ENCODE data around the gene P2RY10. TPM values are rescaled to one million over a fixed set of nuclear protein-coding genes. Genes with fewer than 3 reads are reported as not detected.

Gene P2RY10
- total and polyA plus RNA-seq, 2 of the 13 experiments (the other 11 are each of a cell fraction or from before 2014, with no cell fraction given), result not detected

- Histone ChIP-seq H3K9ac (ENCODE audit: insufficient read depth, low read depth, low read length) (no peak overlapping the region), H3K36me3 (replicated peaks in 1 of 2; ENCODE audit: control insufficient read depth in 1 of 2, insufficient read depth in 2 of 2, low read length in 2 of 2) (no peaks in the 10 kb centered on the region), H4K20me1 (ENCODE audit: insufficient read depth, low read length) (no peaks in the 10 kb centered on the region), H3K27ac (ENCODE audit: extremely low read length, insufficient read depth, low read length) (no peak overlapping the region), H3K79me2 (ENCODE audit: insufficient read depth, low read length) (no peaks in the 10 kb centered on the region), H3K27me3 (ENCODE audit: control insufficient read depth in 1 of 2, insufficient read depth in 2 of 2, low read length in 2 of 2) (no peaks in the 10 kb centered on the region), H3K9me3 (ENCODE audit: low read length) (no peaks in the 10 kb centered on the region), H2AFZ (ENCODE audit: low read length) (no peak overlapping the region), H3K4me1 (ENCODE audit: insufficient read depth, low read length) (no peaks in the 10 kb centered on the region), H3K4me3 (replicated peaks in 1 of 3; ENCODE audit: insufficient read depth in 1 of 3, low read depth in 2 of 3, low read length in 3 of 3) (no peak overlapping the region), H3K4me2 (ENCODE audit: low read depth, low read length) (no peak overlapping the region)
- DNase-seq (ENCODE audit: low spot score) (no peak), ATAC-seq (no peak), FAIRE-seq (no peak)
- POLR2A ChIA-PET, result no interaction called here
- in situ Hi-C loops (cut with HindIII; ENCODE audit: extremely low pct_ligation_motif_present, low pct_unique_long_range_greater_than_20kb), result no loop called here
- intact Hi-C loops (cut with micrococcal nuclease; ENCODE audit: unreplicated experiment), result no loop called here
- TF ChIP-seq ZFP37 (CRISPR knock-in tag; IDR thresholded peaks at IDR 0.05; ENCODE audit: borderline replicate concordance) (no peak), ZNF205 (CRISPR knock-in tag; IDR thresholded peaks at IDR 0.05) (no peak), MTA1 (CRISPR knock-in tag; IDR thresholded peaks at IDR 0.05; ENCODE audit: borderline replicate concordance) (no peak), SALL2 (CRISPR knock-in tag; IDR thresholded peaks at IDR 0.05) (no peak), TRIM22 (IDR thresholded peaks at IDR 0.05) (no peak), ZNF556 (CRISPR knock-in tag; IDR thresholded peaks at IDR 0.05; ENCODE audit: borderline replicate concordance) (no peak), TBP (CRISPR knock-in tag; IDR thresholded peaks at IDR 0.05) (no peak), ELF3 (CRISPR knock-in tag; IDR thresholded peaks at IDR 0.05) (no peak), ZNF746 (CRISPR knock-in tag; IDR thresholded peaks at IDR 0.05) (no peak), ZNF572 (CRISPR knock-in tag; IDR thresholded peaks at IDR 0.05) (no peak), FOXM1 (CRISPR knock-in tag; IDR thresholded peaks at IDR 0.05) (no peak), RFX3 (CRISPR knock-in tag; IDR thresholded peaks at IDR 0.05) (no peak), ZNF768 (CRISPR knock-in tag; IDR thresholded peaks at IDR 0.05) (no peak)
- TF ChIP-seq, protein P1, sequence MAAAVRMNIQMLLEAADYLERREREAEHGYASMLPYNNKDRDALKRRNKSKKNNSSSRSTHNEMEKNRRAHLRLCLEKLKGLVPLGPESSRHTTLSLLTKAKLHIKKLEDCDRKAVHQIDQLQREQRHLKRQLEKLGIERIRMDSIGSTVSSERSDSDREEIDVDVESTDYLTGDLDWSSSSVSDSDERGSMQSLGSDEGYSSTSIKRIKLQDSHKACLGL (CRISPR knock-in tag; IDR thresholded peaks at IDR 0.05), result no peak
- TF ChIP-seq, protein P2, sequence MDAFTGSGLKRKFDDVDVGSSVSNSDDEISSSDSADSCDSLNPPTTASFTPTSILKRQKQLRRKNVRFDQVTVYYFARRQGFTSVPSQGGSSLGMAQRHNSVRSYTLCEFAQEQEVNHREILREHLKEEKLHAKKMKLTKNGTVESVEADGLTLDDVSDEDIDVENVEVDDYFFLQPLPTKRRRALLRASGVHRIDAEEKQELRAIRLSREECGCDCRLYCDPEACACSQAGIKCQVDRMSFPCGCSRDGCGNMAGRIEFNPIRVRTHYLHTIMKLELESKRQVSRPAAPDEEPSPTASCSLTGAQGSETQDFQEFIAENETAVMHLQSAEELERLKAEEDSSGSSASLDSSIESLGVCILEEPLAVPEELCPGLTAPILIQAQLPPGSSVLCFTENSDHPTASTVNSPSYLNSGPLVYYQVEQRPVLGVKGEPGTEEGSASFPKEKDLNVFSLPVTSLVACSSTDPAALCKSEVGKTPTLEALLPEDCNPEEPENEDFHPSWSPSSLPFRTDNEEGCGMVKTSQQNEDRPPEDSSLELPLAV (CRISPR knock-in tag; conservative IDR thresholded peaks at IDR 0.05; ENCODE audit: low read depth), result no peak
- TF ChIP-seq, protein P3, sequence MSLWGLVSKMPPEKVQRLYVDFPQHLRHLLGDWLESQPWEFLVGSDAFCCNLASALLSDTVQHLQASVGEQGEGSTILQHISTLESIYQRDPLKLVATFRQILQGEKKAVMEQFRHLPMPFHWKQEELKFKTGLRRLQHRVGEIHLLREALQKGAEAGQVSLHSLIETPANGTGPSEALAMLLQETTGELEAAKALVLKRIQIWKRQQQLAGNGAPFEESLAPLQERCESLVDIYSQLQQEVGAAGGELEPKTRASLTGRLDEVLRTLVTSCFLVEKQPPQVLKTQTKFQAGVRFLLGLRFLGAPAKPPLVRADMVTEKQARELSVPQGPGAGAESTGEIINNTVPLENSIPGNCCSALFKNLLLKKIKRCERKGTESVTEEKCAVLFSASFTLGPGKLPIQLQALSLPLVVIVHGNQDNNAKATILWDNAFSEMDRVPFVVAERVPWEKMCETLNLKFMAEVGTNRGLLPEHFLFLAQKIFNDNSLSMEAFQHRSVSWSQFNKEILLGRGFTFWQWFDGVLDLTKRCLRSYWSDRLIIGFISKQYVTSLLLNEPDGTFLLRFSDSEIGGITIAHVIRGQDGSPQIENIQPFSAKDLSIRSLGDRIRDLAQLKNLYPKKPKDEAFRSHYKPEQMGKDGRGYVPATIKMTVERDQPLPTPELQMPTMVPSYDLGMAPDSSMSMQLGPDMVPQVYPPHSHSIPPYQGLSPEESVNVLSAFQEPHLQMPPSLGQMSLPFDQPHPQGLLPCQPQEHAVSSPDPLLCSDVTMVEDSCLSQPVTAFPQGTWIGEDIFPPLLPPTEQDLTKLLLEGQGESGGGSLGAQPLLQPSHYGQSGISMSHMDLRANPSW (CRISPR knock-in tag; IDR thresholded peaks at IDR 0.05; ENCODE audit: borderline replicate concordance), result no peak
- CTCF ChIA-PET (ENCODE audit: low intra/inter-chr PET ratio, low total read pairs), result no interaction called here
- no TSS peak for BruUV-seq (replicated peaks)
These were observed 12.6 kb downstream of the P2RY10 start for GRCh38 chrX:78957768-78958130.

Data from HepG2 (cell line).